ENCODE measurements around the gene CPSF3. TPM values are rescaled to one million over a fixed set of nuclear protein-coding genes. Genes with fewer than 3 reads are reported as not detected.

Gene CPSF3
- total RNA-seq, 1 experiment from 2014 or later = 68.5 TPM

DNA sequence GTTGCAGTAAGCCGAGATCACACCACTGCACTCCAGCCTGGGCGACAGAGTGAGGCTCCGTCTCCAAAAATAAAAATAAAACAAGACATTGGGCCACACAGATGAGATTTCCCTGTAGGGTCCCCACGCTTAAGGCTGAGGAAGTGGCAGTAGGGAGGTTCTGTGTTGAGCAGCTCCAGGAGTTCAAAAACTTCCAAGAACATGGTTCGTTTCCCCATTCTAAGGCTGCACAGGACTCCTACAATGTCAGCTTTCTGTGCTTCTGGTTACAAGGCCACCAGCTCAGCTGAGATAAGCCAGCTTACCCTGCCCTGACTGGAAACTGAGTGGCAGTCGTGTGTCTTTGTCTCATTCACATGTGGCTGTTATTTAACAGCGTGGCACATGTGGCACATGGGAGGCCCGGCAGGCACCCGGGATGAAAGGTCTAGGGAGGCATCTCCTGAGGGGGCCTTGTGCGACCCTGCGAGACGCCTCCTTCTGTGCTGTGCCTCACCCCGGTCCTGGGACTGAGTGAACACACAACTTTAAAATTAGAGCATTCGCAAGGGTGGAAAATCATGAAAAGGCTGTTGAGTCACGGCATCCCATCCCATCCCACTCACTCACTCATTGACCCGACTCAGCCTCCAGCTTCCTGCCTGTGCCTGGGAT lies 7.8 kb upstream of the CPSF3 start:
- no peaks in the 10 kb centered on the region for H3K4me1 ChIP-seq (ENCODE audit: control insufficient read depth in 1 of 2, insufficient read depth in 2 of 2, low read length in 2 of 2)
- no peak overlapping the region for H3K9ac ChIP-seq (ENCODE audit: low read length)
- no peaks in the 10 kb centered on the region for H4K20me1 ChIP-seq (ENCODE audit: insufficient read depth)
- CTCF ChIA-PET = no interaction called here
- H3K27ac ChIP-seq (ENCODE audit: low read depth, low read length) = no peak overlapping the region
- RAD21 ChIA-PET (ENCODE audit: low non-redundant PET in 1 of 2, low total read pairs in 2 of 2, uncharacterized antibody in 2 of 2, unreplicated experiment in 2 of 2) = no interaction called here
- TF ChIP-seq POLR2A (IDR thresholded peaks at IDR 0.05; ENCODE audit: borderline replicate concordance, extremely low read depth, insufficient read depth, insufficient read length) (no peak), FOSL1 (IDR thresholded peaks at IDR 0.05; ENCODE audit: low read depth) (no peak), ZFX (IDR thresholded peaks at IDR 0.05) (no peak), SIN3A (IDR thresholded peaks at IDR 0.05; ENCODE audit: low read depth) (no peak), RAD21 (IDR thresholded peaks at IDR 0.05; ENCODE audit: low read depth) (no peak), YY1 (IDR thresholded peaks at IDR 0.05; ENCODE audit: extremely low read depth, insufficient replicate concordance, low read depth, low read length) (no peak), CBX3 (IDR thresholded peaks at IDR 0.05; ENCODE audit: low read depth) (no peak), EZH2 (IDR thresholded peaks at IDR 0.05) (no peak), EGR1 (IDR thresholded peaks at IDR 0.05; ENCODE audit: low read depth) (no peak), SP1 (IDR thresholded peaks at IDR 0.05; ENCODE audit: low read depth) (no peak), CEBPB (IDR thresholded peaks at IDR 0.05; ENCODE audit: low read depth) (no peak), EZH2phosphoT487 (IDR thresholded peaks at IDR 0.05; ENCODE audit: borderline replicate concordance) (no peak)
- TF ChIP-seq, protein P1, sequence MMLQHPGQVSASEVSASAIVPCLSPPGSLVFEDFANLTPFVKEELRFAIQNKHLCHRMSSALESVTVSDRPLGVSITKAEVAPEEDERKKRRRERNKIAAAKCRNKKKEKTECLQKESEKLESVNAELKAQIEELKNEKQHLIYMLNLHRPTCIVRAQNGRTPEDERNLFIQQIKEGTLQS (IDR thresholded peaks at IDR 0.05) = no peak
- TF ChIP-seq, protein P2, sequence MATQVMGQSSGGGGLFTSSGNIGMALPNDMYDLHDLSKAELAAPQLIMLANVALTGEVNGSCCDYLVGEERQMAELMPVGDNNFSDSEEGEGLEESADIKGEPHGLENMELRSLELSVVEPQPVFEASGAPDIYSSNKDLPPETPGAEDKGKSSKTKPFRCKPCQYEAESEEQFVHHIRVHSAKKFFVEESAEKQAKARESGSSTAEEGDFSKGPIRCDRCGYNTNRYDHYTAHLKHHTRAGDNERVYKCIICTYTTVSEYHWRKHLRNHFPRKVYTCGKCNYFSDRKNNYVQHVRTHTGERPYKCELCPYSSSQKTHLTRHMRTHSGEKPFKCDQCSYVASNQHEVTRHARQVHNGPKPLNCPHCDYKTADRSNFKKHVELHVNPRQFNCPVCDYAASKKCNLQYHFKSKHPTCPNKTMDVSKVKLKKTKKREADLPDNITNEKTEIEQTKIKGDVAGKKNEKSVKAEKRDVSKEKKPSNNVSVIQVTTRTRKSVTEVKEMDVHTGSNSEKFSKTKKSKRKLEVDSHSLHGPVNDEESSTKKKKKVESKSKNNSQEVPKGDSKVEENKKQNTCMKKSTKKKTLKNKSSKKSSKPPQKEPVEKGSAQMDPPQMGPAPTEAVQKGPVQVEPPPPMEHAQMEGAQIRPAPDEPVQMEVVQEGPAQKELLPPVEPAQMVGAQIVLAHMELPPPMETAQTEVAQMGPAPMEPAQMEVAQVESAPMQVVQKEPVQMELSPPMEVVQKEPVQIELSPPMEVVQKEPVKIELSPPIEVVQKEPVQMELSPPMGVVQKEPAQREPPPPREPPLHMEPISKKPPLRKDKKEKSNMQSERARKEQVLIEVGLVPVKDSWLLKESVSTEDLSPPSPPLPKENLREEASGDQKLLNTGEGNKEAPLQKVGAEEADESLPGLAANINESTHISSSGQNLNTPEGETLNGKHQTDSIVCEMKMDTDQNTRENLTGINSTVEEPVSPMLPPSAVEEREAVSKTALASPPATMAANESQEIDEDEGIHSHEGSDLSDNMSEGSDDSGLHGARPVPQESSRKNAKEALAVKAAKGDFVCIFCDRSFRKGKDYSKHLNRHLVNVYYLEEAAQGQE (IDR thresholded peaks at IDR 0.05; ENCODE audit: low read depth) = no peak
- TF ChIP-seq, protein P3, sequence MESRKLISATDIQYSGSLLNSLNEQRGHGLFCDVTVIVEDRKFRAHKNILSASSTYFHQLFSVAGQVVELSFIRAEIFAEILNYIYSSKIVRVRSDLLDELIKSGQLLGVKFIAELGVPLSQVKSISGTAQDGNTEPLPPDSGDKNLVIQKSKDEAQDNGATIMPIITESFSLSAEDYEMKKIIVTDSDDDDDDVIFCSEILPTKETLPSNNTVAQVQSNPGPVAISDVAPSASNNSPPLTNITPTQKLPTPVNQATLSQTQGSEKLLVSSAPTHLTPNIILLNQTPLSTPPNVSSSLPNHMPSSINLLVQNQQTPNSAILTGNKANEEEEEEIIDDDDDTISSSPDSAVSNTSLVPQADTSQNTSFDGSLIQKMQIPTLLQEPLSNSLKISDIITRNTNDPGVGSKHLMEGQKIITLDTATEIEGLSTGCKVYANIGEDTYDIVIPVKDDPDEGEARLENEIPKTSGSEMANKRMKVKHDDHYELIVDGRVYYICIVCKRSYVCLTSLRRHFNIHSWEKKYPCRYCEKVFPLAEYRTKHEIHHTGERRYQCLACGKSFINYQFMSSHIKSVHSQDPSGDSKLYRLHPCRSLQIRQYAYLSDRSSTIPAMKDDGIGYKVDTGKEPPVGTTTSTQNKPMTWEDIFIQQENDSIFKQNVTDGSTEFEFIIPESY (IDR thresholded peaks at IDR 0.05; ENCODE audit: extremely low read depth, insufficient replicate concordance, low read length) = no peak
- TF ChIP-seq, protein P4, sequence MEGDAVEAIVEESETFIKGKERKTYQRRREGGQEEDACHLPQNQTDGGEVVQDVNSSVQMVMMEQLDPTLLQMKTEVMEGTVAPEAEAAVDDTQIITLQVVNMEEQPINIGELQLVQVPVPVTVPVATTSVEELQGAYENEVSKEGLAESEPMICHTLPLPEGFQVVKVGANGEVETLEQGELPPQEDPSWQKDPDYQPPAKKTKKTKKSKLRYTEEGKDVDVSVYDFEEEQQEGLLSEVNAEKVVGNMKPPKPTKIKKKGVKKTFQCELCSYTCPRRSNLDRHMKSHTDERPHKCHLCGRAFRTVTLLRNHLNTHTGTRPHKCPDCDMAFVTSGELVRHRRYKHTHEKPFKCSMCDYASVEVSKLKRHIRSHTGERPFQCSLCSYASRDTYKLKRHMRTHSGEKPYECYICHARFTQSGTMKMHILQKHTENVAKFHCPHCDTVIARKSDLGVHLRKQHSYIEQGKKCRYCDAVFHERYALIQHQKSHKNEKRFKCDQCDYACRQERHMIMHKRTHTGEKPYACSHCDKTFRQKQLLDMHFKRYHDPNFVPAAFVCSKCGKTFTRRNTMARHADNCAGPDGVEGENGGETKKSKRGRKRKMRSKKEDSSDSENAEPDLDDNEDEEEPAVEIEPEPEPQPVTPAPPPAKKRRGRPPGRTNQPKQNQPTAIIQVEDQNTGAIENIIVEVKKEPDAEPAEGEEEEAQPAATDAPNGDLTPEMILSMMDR (IDR thresholded peaks at IDR 0.05 in 2 of 3, conservative IDR thresholded peaks at IDR 0.05 in 1 of 3; ENCODE audit: borderline replicate concordance in 1 of 3, insufficient read depth in 1 of 3, low read depth in 2 of 3, low read length in 2 of 3) = no peak
- no peaks in the 10 kb centered on the region for H3K9me2 ChIP-seq (ENCODE audit: insufficient read depth)
- no peak for ATAC-seq
- H3K79me2 ChIP-seq (ENCODE audit: insufficient read depth, low read length) = peaks cover 30% of the 10 kb centered on the region
- DNase-seq (ENCODE audit: low read depth, low spot score) = no peak
- no peaks in the 10 kb centered on the region for H3K27me3 ChIP-seq (ENCODE audit: insufficient read depth, low read length)
- intact Hi-C loops (cut with micrococcal nuclease) = no loop called here
- no TSS peak for BruUV-seq (replicated peaks)
- H3K9me3 ChIP-seq (ENCODE audit: control insufficient read depth in 1 of 2, insufficient read depth in 1 of 2, low read depth in 1 of 2, low read length in 2 of 2) = no peaks in the 10 kb centered on the region
- H3K4me3 ChIP-seq (replicated peaks in 1 of 2; ENCODE audit: low read depth in 1 of 2, low read length in 2 of 2) = no peak overlapping the region
- no peak overlapping the region for H2AFZ ChIP-seq (ENCODE audit: low read depth, low read length, poor library complexity, severe bottlenecking)
- H3K4me2 ChIP-seq (ENCODE audit: low read length) = no peak overlapping the region
- peaks cover 0 to 4% of the 10 kb centered on the region in 2 experiments; a peak in 3 of 4 replicates for H3K36me3 ChIP-seq (ENCODE audit: control insufficient read depth in 1 of 2, insufficient read depth in 2 of 2, low read length in 2 of 2)
- POLR2A ChIA-PET = interaction anchor here (0.5 kb wide), 1 partner anchor 52 kb away, joined by 3 read pairs; no protein-coding TSS in a partner anchor

All from HCT116 (cell line).